Ramos (cell line): ENCODE data around the gene STK10.

Source experiments
- in situ Hi-C: fragments of 300-500 bp; cut with MboI; formaldehyde crosslinking; loops from one replicate; pipeline ENCODE4 v1.14.3; 2022; ENCODE audit warnings: low sequenced_read_pairs; ENCODE audit not compliant: unreplicated experiment

STK10 gene

DNA sequence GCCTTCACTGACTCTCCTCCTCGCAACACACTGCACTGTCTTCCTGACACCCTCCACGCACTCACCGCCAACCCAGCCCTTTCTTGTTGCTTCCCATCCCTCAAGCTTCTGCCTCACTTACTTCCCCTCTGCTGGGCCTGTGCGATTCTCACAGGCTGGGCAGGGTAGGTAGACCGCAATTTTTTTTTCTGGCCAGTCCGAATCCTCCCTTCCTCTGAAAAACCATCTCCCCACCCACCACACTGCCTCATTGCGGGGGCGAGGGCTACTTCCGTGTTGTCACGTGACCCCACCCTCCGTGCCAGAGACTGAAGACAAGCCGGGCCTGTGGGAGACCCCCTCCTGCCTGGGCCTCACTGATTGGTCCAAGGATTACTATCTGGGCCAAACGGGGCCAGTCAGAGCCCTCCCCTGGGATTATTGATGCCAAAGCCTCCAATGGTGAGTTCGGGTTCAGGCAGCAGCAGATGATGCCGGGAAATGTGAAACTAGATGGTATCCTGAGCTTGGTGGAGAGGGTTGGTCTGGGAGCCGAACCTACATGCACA is 73.1 kb downstream of the STK10 start:
- in situ Hi-C loops: loop anchor here (5.0 kb wide), 1 partner anchor 72 kb away; the partner anchor contains the start of gene STK10

DNA sequence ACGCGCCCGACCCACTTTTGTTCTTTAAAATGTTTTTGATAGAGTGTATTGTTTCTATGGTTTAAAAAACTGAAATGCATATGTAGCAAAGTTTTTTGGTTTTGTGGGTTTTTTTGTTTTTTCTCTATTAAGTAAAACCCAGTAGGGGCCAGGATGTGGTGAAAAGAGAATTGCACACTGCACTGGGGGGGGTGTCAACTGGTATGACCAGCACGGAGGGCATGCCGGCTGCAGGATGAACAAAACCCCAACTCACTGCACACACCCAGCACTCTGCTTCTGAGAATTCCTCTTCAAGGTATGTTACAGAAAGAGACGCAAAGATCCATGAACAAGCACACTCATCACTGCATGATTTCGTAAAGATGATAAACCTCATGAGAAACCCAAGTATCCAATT is 75.0 kb downstream of the STK10 start:
- in situ Hi-C loops: loop anchor here (5.0 kb wide), 1 partner anchor 74 kb away; the partner anchor contains the start of gene STK10

DNA sequence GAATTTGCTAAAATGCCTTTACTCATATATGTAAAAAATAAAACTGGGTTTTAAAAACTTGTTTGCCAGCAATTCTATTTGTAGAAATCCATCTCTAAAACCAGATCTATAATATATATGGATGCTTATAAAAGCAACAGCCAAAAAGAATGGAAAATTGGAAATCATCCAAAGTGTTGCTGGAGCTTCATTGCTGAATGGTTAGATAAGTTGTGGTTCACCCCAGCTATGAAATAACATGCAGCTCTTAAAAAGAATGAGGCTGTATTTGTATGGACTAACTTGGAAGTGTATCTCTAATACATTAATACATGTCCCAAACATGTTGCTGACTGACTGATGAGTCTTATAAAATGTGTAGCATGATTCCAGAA is 76.2 kb downstream of the STK10 start:
- in situ Hi-C loops: loop anchor here (5.0 kb wide), 1 partner anchor 75 kb away; the partner anchor contains the start of gene STK10

DNA sequence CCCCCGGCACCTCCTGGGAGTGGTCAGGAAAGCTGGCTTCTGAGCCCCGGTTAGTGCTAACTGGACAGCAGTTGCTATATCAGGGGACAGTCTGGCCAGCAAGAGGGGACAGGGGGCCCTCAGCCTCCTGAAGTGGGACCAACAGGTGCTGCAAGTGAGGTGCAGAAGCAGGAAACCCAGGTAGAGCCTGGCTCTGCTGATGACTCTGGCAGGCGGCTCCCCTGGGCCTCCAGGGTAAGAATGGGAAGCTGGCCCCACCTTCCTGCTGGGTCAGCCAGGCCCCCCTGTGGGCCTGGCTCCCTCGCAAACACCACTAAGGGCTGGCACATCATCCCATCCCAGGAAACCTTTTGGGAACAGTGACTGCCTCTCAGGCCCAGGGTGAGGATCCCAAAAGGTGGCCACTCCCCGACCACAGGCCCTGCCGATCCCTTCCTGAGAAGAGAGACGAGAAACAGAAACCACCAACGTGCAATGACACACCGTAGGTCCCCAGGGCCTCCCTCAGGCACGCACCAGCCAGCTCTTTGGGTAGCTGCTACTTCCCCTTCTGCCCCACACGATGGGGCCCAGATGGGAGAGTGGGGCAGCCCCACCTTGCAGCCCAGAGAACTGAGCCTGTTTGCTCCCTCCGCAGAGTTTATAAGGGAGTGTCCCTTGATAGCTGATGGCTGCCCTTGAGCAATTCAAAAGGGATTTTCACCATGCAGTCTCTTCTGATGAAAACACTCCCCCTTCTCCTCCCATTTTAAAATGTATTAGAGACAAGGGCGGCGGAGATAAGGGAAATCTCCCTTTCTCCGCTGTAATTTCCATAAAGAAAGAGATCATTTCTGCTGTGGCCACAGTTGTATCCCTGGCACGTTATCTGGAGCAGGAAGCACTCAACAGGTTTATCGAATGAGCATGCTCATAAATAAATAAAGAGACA is 76.8 kb downstream of the STK10 start:
- in situ Hi-C loops: loop anchor here (5.0 kb wide), 1 partner anchor 76 kb away; the partner anchor contains the start of gene STK10

DNA sequence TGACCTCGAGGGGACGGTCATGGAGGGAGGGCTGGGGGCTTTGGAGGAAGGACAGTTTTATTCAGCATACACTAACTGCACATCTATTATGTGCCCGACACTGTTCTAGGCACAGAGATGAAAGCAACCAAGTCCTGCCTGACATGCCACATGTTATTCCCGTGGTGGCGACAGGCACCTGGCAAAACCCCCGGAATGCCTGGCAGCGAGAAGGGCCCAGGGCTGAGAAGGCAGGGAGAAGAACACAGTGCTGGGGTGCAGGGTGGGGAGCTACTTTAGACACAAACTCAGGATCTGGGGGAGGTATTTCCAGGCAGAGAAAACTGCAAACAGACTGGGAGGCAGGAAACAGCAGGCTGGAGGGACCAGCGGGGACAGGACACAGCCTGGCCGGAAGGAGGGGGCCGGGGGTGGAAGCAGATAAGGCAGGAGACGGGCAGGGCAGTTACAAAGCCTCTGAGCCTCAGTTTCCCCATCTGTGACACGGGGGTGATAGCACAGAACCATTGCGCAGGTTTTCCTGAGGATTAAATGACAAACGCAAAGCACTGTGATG is 77.7 kb downstream of the STK10 start:
- in situ Hi-C loops: loop anchor here (5.0 kb wide), 1 partner anchor 77 kb away; the partner anchor contains the start of gene STK10

DNA sequence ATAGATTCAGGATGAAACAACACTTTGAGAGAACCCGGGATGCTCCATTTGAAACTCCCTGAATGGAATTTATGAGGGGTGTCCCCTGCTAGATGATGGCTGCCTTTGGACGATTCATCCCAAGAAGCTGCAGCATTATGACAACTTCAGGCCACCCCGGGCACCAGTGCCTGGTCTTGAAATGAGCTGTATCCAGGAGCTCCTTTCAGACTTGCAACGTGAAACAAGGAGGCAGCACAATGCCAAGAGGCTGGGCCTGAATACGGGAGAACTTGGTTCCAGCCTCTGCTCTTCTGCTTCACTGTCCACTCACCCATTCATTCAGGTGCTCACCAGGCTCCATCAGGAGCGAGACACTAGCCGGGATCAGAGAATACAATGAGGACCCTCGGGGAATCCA is 78.3 kb downstream of the STK10 start:
- in situ Hi-C loops: loop anchor here (5.0 kb wide), 1 partner anchor 78 kb away; the partner anchor contains the start of gene STK10

DNA sequence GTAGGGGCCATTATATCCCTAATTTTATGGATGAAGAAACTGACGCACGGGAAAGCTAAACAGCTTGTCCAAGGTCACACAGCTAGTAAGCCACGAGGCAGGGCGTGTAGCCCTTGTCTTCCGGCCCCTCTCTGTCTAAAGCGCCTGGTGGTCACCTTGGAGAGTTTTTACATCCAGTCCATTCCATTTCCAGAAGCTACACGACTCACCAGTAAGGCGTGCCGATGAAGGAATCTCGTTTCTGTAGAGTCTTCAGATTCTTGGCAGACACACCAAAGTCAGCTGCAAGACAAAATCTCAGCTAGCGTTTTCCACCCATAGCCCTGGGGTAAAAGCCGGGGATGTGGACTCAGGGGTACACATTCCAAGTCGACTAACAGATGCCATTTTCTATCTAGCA is 80.5 kb downstream of the STK10 start:
- in situ Hi-C loops: no loop called here

DNA sequence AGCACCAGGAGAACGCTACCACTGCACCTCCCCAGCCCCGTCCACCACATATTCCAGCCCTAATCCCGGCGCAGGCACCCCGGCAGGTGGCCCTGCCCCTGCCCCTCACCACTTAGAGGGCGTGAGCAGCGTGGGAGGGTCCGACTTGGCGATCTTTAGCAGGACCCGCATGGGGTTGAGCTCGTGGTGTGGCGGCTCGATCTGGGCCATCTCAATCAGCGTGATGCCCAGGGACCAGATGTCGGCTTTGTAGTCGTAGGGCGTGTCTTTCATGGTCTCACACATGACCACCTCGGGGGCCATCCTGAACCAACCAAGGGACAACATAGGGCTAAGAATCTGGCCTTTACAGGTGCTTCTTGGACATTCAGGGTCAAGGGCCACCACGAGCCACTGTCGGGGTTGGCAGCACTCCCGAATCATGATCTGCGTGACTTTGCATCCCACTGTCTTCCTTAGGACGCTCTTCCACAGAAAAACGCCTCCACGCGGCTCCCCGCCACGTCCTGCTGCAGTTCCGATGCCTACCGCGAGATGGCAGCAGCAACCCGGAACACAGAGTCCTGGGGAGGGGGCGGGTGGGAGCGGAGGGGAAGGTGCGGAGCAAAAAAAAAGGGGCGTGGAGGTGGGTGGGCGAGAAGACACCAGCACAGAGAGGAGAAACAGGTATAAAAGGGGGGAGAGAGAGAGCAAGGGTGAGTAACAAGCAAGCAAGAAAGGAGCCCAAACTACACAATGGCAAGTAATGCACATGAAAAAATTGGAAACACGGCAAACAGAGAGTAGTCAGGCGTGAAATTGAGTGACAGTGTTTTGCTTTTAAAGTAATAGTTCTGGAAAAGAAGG is 81.3 kb downstream of the STK10 start:
- in situ Hi-C loops: no loop called here

DNA sequence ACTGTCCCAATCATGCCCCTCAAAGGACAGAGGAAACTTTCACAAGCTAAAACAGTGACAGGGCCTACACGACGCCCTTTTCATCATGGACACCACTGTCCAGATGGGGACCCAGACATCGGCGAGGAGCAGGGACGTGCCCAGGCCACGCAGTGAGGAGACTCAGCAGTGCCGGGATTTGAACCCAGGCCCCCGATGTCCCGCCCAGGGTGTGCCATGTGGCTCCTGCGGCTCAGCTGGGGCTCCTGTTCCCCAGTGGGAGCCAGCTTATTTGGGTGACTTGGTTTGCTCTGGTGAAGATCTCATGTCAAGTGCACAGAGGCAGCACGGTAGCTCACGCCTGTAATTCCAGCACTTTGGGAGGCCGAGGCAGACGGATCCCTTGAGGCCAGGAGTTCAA is 82.2 kb downstream of the STK10 start:
- in situ Hi-C loops: no loop called here

DNA sequence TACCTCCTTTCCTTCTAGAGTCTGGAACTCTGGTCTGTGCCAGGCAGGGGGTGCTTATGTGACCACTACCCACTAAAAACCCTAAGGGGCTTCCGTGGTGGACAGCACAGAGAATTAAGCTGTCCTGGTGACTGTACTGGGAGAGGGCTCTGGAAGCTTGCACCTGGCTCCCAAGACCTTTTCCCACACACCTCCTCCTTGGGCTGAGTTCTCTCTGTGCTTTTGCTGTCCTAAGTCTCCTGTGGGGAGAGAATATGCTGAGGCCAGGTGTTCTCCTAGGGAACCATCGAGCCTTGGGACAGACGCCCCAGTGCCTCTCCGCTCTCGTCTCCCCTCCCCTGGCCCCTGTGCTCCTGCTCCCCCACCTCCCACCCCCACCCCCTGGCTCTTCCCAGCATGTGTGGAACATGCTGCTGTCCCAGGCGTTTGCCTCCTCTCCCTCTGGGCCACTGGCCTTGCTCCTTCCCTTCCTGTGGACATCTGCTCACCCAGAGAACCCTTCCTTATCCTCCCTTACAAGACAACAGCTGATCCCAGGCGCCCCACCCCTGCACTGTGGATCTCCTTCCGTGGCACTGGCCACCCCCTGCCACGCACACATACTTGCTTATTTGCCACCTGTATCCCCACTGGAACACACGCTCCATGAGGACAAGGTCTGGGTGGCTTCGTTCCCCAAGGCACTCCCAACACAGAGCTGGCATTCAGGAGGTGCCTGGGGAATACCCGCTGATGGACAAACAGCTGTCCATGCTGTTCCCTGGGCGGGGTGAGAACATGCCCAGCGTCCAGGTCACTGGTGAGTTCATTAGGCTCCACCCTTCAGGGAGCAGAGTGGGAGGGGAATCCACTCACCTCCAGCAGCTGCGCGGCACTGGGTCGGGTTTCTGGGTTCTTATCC is 83.0 kb downstream of the STK10 start:
- in situ Hi-C loops: loop anchor here (5.0 kb wide), 1 partner anchor 187 kb away; no protein-coding TSS in a partner anchor

DNA sequence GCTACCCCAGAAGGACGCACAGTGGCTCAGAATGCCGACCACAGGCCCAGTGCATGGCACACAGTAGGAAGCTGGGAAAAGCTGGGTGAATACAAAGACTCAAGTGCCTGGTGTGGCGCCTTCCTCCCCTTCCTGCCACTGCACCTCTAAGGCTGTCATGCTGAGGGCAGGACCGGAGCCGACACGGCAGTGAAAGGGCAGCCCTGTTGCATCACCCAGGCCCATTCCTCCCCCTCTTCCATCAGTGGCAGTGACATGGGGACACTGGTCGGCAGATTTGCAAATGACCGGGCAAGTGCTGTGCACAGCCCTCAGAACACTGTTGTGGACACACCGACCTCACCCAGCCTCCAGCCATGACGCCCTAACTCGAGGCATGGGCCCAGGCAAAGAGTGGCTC is 84.0 kb downstream of the STK10 start:
- in situ Hi-C loops: loop anchor here (5.0 kb wide), 1 partner anchor 188 kb away; no protein-coding TSS in a partner anchor

DNA sequence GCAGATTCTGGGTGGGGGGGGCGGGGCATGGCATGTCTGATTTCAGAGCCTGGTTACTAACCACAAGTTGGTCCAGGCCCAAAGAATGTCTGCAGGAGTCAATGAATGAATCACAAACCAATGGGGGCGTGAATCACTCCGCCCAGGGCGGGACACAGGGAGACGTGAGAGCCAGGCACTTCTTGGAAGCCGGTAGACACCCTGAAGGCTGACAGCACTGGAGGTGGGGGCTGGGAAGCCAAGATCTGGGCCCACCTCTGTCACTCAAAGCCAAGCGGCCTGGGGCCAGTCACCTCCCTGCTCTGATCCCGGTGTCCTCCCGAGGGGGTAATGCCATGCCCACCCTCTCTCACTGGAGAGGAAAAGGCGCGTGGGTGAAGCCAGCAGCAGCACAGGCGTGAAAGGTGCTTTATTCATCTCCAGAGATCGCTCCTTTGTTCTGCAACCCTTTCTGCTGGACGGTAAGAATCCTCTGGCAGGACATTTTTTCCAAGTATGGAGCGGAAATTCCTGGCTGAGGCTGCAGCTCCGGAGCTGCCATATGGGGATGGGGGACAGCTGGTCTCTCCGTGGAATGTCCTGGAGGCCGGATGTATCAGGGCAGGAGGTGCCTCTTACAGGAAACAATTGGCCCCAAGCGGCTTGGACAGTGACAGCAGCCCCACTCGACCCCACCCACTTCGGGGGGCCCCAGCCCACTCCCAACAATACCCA is 85.0 kb downstream of the STK10 start:
- in situ Hi-C loops: loop anchor here (5.0 kb wide), 1 partner anchor 189 kb away; no protein-coding TSS in a partner anchor

DNA sequence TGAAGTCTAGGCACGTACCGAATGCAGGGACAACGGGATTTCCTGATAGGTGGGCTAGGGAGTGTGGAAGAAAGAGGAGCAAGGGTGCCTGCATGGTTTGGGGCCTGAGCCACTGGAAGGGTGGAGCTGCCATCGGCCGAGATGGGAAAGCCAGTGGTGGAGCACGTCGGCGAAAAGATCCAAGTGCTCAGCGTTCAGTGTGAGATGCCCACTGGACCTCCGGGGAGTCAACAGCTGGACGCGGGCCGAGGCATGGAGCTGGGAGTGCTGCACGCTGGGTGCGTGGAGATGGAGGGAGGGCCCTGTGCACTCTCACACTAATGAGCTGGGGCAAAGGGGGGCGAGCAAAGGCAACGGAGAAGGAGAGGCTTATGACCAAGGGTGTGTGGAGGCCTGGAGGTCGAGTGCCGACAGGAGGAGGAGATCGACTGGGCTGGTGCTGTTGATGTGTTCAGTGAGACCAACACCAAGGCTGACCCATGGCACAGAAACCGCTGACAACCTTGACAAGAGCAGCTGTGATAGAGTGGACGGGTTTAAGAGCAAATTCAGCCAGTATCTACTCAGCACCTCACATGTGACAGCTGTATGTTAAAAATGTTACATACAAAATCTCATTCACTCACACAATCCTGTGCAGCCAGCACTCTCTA is 85.7 kb downstream of the STK10 start:
- in situ Hi-C loops: loop anchor here (5.0 kb wide), 1 partner anchor 190 kb away; no protein-coding TSS in a partner anchor

DNA sequence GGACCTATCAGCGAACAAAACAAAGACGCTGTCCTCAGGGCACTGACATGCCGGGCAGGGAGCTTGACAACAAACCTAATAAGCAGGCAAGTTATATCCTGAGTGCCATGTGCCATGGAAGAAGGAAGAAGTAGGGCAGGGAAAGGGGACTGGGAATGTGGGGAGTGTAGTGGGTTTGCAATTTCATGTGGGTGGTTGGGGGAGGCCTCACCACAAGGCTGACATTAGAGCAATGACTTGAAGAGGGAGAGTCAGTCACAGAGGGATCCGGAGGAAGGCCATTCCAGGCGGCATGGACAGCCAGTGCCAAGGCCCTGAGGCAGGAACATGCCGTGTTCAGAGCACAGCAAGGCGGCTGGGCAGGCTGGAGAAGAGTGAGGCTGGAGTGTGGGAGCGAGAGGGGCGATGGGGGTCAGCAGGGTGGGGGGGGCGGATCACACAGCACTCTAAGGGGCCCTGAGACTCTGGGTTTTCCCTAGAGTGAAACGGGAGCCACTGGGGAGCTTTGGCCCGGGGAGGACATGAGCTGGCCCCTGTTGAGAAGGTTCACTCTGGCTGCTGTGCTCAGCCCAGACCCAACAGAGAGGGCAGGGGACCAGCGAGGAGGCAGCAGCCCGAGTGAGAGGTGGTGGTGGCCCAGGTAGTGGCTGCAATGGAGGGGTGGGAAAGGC is 86.3 kb downstream of the STK10 start:
- in situ Hi-C loops: loop anchor here (5.0 kb wide), 1 partner anchor 191 kb away; no protein-coding TSS in a partner anchor

DNA sequence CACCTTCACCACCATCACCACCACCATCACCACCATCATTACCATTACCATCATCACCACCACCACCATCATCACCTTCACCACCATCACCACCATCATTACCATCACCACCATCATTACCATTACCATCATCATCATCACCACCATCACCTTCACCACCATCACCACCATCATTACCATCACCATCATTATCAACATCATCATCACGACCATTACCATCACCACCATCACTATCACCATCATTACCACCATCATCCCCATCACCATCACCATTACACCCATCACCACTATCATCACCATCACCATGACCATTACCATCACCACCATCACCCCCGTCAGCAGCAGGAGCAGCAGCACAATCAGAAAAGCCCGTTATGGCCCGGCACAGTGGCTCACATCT is 89.1 kb downstream of the STK10 start:
- in situ Hi-C loops: no loop called here

DNA sequence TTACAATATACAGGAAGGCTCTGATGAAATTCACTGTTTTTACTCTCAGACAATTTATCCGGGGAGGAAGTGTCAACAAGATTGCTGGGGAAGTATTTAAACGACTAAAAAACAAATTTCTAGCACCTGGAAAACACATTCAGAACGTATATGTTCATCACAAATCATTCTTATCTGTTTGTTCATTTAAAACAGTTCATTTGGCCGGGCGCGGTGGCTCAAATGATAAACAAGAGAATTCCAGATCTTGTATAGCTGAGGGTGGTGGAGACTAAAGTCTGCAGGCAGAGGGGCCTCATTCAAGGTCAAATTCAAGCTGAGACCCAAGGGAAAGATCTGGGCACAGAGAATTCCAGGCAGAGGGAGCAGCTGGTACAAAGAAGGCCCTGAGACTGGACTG is 90.0 kb downstream of the STK10 start:
- in situ Hi-C loops: no loop called here

DNA sequence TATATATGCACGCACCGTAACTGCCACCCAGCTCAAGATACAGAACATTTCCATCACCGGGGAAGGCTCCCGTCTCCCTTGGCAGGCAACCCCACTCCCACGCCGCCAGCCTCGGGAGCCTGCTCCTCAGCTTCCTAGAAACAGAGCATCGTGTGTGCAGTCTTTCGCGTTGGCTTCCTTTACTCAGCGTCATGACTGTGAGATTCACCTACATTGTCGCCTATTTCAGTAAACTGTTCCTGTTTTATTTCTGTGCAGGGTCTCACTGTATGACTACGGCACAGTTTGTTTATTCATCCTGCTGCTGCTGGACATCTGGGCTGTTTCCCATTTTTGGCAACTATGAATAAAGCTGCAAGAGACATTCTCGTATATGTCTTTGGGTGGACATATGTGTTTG is 90.7 kb downstream of the STK10 start:
- in situ Hi-C loops: no loop called here
